SHP77 treated with DMSO at 0.1 percent for 48 hours (cell line): ENCODE data around the gene NFYC.

ENCODE experiments used
- DNase-seq: peaks from one replicate; lab custom pipeline; 2025; lab: John Stamatoyannopoulos, UW

NFYC gene

DNA sequence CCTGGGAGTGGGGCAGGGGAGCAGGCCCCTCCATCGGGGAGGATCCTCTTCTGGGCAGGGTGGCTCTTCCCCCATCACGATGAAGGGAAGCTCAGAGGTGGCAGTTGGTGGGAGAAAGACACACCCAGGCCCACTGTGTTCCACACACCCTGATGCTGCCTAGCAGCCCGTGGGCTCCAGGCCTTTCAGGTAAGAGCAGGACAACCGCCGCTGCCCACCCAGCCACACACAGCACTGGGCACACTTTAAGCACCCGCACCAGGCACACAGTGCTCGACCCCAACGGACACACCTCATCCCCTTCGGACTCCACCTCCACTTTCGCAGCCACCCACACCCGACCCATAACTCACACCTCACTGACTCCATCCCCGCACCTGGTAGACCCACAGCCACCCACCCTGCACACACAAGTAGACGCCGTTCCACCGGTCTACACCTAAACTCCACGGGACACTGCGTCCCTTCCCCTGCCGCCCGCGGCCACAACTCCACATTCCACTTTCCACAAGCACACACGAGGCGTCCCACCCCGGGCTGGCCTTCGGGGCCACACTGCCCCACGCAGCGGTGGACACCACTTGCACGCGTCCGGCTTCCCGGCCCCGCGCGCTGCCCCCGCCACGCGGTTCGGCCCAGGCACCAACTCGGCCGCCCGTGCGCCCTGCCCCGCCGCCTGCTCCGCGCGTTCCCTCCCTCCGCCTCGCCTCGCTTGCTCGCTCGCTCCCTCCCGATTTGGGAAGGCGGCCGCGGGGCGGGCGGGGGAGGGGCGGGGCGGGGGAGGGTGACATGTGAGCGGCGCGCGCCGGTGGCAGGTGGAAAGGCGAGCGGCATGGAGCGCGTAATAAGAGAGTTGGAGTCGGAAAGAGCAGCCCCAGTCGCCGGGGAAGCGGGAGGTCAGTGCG, 91.7 kb downstream of the NFYC start, which contains the start of gene KCNQ4:
Gene KCNQ4 (plus strand): TSS at position 787 of the 905 bp plus-strand sequence. CDS start 307 bp downstream, outside the sequence.
- no peak for DNase-seq

DNA sequence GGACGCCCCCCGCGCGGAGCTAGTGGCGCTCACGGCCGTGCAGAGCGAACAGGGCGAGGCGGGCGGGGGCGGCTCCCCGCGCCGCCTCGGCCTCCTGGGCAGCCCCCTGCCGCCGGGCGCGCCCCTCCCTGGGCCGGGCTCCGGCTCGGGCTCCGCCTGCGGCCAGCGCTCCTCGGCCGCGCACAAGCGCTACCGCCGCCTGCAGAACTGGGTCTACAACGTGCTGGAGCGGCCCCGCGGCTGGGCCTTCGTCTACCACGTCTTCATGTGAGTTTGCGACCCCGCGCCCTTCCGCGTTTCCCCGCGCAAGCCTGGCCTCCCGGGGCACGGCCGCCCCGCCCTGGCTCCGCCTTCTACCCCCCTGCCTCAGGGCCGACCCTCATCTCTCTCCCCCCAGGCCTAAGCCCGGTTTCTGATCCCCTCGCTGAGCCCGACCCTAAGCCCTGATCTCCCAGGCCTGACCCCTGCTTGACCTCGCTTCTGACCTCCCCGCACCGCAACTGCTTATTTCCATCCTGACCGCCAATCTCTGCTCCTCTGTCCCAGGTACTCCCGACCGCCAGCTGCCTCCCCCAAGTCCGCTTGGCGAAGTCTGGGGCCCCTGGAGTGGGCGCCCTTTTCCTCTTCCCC, 92.8 kb downstream of the NFYC start:
- DNase-seq: no peak

GRCh38 chr1:40784771-40785151, 93.3 kb downstream of the NFYC start:
- no peak for DNase-seq

DNA sequence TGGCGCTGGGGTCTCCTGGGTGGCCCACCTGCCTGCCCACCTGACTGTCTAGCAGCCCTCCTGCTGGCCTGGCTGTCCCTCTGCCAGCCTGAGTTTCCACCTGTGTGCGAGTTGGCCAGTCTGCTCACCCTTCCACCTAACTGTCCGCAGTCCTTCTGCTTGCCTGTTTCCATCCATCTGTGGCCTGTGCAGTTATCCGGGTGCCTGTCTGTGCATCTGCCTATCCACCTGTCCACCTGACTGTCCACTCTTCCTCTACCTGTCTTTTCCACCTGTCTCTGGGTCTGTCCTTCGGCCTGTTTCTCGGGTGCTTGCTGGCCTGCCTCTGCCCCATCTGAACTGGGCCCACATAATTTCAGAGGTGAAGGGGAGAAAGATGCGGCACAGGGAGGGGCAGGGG, 93.9 kb downstream of the NFYC start:
- DNase-seq: no peak

- no peak for DNase-seq
Measured at GRCh38 chr1:40786171-40786994, 94.9 kb downstream of the NFYC start.

DNA sequence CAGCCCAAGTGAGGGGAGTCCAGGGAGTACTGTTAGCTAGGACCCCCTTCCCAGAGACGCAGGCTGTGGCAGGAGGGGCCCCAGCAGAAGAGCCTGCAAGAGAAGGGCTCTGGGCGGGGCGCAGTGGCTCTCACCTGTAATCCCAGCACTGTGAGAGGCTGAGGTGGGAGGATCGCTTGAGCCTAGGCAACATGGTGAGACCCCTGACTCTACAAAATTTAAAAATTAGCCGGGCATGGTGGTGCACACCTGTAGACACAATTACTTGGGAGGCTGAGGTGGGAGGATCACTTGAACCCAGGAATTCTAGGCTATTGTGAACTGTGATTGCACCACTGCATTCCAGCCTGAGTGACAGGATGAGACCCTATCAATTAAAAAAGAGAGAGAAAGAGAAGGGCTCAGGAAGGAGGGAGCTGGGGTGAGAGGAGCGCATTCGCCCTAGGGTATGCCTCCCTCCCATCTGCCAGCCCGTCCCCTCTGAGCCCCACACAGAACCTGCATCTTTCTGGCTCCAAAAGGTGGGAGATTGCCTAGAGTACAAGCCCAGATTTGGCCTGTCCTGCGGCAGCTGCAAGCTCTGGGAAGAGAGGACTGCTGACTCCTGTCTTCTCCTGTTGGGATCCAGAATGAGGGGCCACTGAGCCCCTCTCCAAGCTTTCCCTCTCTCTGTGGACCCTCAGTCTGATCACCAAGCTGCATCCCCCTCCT, 95.6 kb downstream of the NFYC start:
- no peak for DNase-seq

GRCh38 chr1:40787737-40788560, 96.4 kb downstream of the NFYC start:
- DNase-seq: no peak

DNA sequence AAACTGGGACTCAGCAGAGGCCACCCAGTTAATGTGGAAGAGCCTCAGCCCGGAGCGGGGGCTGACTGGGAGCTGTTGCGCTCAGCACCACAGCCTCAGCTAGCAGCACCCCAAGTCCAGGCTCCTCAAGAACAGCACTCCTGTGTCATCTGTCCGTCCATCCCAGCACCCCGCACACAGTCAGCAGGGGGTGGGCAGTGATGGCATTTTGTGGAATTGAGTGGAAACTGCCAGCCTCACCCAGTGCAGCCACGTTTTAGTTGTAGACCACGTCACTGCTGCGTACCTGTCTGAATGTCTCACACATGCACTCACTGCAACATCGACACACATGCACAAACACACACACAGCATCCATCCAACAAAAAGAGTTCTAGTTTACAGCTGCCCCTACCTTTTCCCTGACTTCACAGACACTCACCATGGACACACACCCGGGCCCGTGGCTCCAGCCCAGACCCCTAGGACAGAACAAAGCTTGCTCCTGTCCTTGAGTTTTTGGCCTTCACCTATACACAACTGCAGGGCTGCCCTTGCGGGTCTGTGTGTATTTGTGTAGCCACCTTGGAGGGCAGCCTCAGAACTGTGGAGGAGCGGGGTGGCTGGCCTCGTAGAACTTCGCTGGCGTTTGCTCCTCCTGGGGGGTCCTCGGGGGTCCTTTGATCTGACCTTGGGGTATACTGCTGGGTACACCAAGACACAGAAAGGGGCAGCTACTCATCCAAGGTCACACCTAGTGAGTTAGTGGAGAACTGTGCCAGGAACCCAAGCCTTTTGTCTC, 97.2 kb downstream of the NFYC start:
- DNase-seq: no peak

DNA sequence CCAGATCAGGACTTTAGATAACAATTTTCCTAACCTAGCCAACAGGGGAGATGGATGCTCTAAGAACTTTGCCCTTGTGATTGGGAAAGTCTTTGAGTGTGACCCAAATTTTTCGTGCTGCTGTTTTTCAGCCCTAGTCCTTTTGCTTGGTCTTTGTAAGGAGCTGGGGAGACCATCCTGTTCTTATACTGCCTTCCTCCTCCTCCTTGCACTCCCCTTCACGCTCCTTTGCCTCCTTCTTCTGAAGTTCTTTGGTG, 97.8 kb downstream of the NFYC start:
- no peak for DNase-seq

GRCh38 chr1:40789661-40790430, 98.3 kb downstream of the NFYC start:
- DNase-seq: no peak

- no peak for DNase-seq
Measured at GRCh38 chr1:40792036-40792435, 100.5 kb downstream of the NFYC start.

DNA sequence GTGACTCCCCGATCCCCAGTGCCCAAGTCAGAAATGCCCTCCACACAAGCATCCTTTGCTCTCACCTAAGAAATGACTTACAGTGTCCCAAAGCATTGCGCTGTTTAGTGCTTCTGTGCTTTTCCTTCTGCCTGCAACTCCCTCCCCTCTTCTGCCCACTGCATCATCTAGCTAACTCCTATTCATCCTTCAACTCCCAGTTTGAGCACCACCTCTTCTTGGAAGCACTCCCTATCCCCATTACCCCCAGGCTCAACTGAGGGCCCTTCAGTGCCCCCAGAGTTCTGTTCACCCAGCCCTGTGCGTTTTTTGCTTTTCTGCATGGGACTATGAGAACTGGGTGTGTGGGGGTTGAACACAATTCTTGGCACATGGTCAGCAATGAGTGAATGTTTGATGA, 102.1 kb downstream of the NFYC start:
- no peak for DNase-seq

DNA sequence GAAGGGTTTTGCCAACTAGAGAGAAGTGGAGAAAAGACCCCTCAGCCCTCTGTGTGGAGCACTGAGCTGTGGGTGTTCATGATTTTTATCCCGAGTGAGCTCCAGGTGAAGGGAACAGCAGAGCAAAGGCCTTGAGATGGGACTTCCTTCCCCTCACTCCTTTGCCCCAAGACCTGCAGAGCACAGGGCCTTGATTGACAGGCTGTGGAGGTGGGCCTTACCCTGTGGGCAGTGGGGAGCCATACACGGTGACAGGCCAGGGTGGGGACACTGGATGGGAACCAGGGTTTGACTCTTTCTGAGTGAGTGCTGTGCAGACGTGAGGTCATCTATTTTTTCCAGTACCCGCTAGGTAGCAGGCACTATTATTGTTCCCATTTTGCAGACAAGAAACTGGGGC, 102.5 kb downstream of the NFYC start:
- no peak for DNase-seq

DNA sequence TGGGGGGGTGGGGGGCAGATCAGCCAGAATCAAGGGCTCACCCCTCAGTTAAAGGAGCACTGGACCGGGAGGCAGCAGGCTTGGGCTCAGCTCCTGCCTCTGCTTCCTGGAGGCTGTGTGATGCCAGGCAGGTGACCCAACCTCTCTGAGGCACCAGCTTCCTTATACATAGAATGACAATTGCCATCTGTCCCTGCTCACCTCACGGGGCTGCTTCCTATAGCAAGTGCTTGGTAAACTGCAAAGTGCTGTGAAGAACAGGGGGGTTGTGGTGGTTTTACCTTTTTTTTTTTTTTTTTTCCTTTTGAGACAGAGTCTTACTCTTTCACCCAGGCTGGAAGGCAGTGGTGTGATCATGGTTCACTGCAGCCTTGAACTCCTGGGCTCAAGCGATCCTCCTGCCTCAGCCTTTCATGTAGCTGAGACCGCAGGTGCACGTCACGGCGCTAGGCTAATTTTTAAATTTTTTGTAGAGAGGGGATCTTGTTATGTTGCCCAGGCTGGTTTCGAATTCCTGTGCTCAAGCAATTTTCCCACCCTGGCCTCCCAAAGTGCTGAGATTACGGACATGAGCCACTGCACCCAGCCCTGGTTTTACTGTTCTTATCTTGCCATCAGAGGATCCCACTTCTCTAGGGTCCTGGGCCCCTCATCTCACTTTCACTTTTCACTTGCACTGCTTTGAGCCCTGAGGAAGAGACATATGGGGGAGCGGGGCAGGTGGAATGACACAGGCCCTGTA, 103.6 kb downstream of the NFYC start:
- no peak for DNase-seq

GRCh38 chr1:40795811-40796586, 104.5 kb downstream of the NFYC start:
- no peak for DNase-seq

GRCh38 chr1:40796939-40797667, 105.6 kb downstream of the NFYC start:
- no peak for DNase-seq

- no peak for DNase-seq
Measured at GRCh38 chr1:40797668-40798010, 106.1 kb downstream of the NFYC start.
